SKM-1 treated with dmso at 0.1 percent for 144 hours (cell line): ENCODE data around the gene C6orf136.
"Not testable (repeated sequence)": the region's sequence is repeated elsewhere in the genome, so short reads cannot be mapped to it uniquely, and the experiment has no call there.

Experiments
- DNase-seq: peaks from one replicate; lab custom pipeline; 2025; ENCODE audit not compliant: unreplicated experiment; lab: John Stamatoyannopoulos, UW

Gene C6orf136

GRCh38 chr6:30657454-30657853, 10.5 kb downstream of the C6orf136 start:
- DNase-seq = no peak

GRCh38 chr6:30657922-30658321, 11.0 kb downstream of the C6orf136 start:
- not testable (repeated sequence) for DNase-seq

- DNase-seq = no peak
Observed at GRCh38 chr6:30664994-30665767, 18.2 kb downstream of the C6orf136 start.

DNA sequence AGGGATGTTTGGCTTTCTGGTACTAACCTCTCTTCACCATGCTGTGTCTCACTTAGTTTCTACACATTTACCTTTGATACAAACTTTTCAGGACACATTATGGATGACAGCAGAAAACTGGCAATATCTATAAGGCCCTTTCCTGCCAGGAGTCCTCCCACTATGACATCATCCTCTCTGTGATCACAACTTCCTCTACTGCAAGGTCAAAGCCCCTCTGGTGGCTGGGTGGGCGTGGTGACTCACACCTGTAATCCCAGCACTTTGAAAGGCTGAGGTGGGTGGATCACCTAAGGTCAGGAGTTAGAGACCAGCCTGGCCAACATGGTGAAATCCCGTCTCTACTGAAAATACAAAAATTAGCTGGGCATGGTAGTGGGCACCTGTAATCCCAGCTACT, 19.4 kb downstream of the C6orf136 start:
- not testable (repeated sequence) for DNase-seq

DNA sequence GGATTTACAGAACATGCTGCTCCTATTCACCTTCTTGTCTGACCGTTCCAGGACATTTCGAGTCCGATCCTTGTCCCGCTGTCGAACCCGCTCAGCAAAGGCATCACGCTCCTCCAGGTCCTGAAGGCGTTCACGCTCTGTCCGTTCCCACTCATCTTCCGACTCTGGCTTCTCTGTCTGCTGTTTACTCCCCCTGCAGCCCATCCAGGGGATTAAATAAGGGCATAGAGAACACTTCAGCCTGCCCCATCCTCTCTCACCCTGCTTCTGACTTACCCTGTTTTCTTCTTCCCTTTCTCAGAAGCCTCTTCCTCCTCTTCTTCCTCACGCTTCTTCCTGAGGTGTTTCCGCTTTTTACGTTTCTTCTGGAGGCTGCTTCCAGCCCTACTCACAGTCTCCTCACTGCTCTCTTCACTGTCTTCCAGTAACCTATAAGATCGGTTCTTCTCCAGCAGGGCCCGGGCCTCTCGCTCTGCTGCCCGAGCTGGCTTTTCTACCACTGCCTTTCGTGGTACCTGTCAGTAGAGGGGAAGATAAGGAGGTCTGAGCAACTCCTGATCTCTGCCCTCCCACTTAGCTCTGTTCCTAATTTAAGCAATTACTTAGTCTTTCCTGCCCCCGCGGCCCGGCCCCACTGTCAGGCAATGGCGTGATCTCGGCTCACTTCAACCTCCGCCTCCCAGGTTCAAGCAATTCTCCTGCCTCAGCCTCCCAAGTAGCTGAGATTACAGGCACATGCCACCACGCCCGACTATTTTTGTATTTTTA, 24.0 kb downstream of the C6orf136 start:
- no peak for DNase-seq

DNA sequence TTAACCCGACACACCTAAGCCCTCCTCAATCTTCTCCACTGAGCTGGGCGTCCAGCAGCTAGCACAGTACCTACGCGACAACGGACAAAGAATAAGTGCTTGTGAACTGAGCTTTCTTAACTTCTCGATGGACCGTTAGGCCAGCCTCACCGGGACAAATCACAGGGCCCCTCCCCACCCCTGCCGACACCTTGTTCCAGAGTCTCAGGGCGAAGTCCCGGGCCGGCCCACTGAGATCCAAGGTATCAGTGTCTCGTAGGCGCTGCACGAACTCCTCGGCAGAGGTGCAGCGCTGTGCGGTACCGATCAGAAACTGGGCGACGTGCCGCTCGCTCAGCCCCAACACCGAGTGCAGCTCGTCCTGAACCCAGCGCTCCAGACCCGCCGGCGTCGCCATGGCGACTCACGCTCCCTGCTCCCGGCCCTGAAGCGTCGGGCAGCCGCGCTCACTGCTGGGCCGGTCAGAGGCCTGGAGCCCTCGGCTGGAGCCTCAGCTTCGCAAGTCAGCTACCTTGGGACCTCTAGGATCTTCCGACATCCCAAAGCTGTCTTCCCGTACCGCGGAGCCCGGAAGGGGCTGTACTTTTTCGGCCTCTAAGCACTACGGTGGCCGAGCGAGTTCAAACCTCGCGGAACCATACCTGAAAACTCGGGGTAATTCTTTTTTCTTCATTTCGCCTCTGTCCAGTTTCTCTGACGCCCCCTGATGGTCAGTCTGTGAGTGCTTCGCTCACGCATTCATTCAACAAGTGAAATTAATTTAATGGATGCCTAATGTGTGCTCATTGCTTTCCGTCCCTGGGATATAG, 25.7 kb downstream of the C6orf136 start, which contains the start of gene DHX16:
Gene DHX16 (minus strand): TSS at position 562 of the 809 bp plus-strand sequence. CDS start 165 bp downstream, at position 397.
- peak; percentile 92 for DNase-seq

GRCh38 chr6:30676660-30677285, 29.8 kb downstream of the C6orf136 start:
- no peak for DNase-seq

DNA sequence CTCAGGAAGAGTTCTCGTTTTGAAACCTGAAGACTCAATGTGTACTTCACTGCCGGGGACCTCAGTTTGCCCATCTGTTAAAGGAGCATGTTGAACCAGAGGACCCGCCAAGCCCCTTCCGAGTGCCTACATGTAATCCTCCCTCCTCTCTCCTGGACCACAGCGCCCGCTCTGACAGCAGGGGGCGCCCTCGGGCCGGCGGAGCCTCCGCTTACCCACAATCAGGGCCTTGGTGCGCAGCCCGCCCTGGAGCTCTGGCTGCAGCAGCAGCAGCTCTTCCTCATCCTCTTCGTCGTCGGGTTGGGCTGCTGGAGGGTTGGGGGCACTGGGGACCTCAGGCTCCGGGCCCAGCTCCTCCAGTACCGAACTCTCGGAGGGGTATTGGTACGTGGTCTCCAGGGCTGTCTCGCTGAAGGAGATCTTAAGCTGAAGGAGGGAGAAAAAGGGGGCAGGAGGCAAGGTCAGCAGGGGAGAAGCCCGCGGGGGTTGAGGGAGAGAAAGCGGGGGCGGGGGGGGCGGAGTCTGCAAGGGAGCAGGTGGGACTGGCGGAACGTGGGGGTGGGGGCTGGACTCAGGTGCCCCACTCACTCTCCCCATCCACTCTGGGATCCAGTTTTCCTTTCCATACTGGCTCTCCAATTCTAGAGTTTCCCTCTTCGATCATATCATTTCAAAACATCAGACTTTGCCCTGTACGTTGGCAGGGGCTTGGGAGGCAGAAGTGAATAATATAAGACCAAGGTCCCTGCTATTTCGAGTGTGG, 32.2 kb downstream of the C6orf136 start:
- peak; percentile 67 for DNase-seq

DNA sequence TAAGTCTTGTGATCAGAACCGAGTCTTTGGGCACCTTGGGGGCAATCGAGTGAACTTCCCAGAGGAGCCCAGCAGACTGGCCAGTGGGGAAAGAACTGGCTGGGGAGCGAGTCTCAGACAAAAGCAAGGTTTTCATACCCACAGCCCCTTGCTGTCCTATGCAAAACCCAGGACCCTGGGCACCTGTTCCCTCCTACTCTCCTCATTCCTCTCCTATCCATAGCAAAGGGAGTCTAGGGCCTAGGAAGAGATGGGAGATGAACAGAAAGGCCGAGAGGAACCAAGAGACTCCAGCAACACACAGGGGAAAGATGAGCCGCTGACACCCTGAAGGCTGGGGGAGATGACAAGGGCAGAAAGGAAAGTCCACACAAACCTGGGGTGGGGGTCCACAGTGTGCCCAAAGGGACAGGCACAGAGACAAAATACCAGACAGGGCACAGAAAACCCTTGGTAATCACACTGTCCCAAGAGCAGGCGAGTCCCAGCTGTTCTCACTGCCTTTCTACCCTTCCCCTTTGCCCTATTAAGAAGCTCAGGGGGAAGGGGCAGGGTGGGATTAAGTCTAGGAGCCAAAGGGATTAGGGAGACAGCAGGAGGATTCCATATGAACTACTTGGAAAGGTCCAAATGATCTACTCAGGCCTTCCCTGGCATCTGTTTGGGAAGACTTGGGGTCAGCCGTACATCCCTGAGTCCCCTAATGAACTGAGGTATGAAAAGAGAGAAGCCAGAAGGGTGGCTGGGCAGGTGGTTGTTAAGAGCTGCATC, 33.0 kb downstream of the C6orf136 start:
- DNase-seq = no peak

- DNase-seq = no peak
Observed at GRCh38 chr6:30681766-30682142, 34.8 kb downstream of the C6orf136 start.

GRCh38 chr6:30682143-30683117, 35.5 kb downstream of the C6orf136 start:
- peak; percentile 97 for DNase-seq

DNA sequence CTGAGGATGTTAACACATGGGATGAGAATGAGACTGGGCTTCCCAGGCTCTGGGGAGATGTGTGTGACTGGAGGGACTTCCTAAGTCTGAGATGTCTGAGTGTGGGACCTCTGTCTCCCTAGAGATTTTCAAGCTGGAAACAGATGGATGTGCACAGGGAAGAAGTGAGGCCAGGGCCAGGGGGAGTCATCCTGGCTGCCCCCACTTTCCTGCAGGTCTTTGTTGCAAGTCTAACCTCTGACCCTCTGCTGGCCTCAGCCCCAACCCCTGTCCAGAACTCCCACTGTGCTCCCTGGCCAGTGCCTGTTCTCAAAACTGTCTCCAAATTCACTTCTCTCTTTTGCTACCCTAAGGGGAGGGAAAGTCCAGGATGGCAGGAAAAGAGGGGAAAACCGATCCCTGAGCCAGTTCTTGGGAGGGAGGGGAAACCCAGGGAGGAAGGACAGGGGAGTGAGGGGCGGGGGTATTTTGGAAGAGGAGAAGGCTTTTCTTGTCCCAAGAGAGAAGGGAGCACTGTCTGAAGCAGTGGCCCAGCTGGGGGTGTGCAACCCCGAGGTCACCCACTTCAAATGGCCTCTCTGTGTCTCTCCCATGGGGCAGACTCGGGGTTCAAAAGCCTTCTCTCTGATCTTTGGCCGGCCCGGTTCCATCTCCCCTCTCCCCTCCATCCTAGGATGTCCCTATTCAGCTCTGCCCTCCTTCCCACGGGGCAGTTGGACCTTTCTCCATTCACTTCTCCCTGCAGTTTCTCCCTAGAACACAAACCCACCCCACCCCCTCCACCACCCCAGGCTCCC, 36.4 kb downstream of the C6orf136 start:
- DNase-seq = no peak

GRCh38 chr6:30683980-30684338, 37.0 kb downstream of the C6orf136 start:
- DNase-seq = no peak

- DNase-seq = peak; percentile 52
Observed at GRCh38 chr6:30684386-30685156, 37.6 kb downstream of the C6orf136 start.

DNA sequence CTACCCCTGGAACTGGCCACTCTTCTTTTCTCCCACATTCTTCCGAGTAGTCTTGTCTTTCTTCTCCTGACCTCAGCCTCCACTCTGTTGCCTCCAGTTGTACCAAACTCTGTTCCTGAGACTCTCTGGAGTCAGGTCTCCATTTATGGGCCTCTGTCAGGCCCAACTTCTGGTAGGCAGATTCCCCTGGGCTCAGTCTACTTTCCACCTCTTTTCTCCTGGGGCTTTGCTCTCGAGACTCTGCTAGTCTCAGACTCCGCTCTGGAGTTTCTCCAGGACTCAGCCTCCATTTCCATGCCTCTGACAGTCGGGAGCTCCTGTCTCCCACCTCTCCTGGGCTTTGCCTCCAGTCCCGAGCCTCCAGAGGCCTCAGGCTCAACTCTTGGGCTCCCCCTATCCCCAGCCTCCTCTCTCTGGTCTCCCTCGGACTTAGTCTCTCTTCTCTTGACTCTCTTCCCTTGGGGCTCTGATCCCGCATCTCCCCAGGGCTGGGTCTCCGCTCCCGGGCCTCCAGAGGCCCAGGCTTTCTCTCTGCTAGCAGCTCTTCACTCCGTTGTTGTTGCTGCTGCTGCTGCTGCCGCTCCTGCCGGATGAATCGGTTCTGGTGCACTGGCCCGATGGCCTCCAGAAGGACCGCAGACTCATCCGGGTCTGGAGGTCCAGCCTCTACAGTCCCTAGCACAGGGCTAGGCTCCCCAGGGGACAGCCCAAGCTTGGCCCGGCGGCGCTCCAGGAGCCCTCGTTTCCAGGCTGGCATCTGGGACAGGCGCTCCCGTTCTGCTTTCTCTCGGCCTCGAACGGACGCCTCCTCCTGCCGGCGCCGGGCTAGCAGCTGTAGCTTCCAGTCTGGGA, 38.5 kb downstream of the C6orf136 start:
- DNase-seq = no peak
